ENCODE results near the gene FBP2.

DNA sequence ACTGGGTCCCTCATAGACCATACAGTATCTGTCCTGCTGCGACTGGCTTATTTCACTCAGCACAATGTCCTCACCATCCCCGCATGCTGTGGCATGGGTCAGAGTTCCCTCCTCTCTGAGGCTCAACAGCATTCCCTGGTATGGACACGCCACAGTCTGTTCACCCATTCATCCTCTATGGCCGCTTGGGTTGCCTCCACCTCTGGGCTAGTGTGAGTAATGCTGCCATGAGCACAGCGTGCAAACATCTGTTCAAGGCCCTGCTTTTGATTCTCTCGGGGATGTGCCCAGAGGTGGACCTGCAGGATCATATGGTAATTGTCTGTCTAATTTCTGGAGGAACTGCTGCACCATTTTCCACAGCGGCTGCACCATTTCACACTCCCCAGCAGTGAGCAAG lies 5.5 kb upstream of the FBP2 start:
- TF ChIP-seq EZH2 (IDR thresholded peaks at IDR 0.05; ENCODE audit: low read depth, unreplicated experiment): no peak
- TF ChIP-seq CREB1 (CRISPR knock-in tag; IDR thresholded peaks at IDR 0.05; ENCODE audit: low read depth): no peak
- TF ChIP-seq, protein P1, sequence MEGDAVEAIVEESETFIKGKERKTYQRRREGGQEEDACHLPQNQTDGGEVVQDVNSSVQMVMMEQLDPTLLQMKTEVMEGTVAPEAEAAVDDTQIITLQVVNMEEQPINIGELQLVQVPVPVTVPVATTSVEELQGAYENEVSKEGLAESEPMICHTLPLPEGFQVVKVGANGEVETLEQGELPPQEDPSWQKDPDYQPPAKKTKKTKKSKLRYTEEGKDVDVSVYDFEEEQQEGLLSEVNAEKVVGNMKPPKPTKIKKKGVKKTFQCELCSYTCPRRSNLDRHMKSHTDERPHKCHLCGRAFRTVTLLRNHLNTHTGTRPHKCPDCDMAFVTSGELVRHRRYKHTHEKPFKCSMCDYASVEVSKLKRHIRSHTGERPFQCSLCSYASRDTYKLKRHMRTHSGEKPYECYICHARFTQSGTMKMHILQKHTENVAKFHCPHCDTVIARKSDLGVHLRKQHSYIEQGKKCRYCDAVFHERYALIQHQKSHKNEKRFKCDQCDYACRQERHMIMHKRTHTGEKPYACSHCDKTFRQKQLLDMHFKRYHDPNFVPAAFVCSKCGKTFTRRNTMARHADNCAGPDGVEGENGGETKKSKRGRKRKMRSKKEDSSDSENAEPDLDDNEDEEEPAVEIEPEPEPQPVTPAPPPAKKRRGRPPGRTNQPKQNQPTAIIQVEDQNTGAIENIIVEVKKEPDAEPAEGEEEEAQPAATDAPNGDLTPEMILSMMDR (conservative IDR thresholded peaks at IDR 0.05; ENCODE audit: low read depth in 2 of 2): no peak
